GM23248 (cell line): ENCODE data around the gene CHI3L2.

Experiments
- EZH2 ChIP-seq: fragments of 200-600 bp; sonication (generic); IDR thresholded peaks from 2 replicates; pipeline ENCODE4 v1.6.1; 2018; ENCODE audit warnings: antibody characterized with exemption, mild to moderate bottlenecking; ENCODE audit not compliant: insufficient read depth, poor library complexity, severe bottlenecking
- EZH2phosphoT487 ChIP-seq: fragments of 200-600 bp; sonication (generic); IDR thresholded peaks from 2 replicates; pipeline ENCODE4 v1.6.1; 2018; ENCODE audit warnings: antibody characterized with exemption, moderate library complexity, mild to moderate bottlenecking, low read depth; ENCODE audit not compliant: insufficient read depth

GRCh38 chr1:111252786-111253185 is 25.3 kb downstream of the CHI3L2 start:
- TF ChIP-seq EZH2: no peak
- TF ChIP-seq EZH2phosphoT487: no peak
